Posterior cingulate gyrus (tissue), 11 donors: Measurements from ENCODE around the gene TOX2.

Source experiments
- DNase-seq, 10 donors: peaks; one replicate each; pipeline versions ENCODE4 v3.0.0 to v3.0.0-alpha.2; 2020 to 2021; ENCODE audit warnings: mixed read lengths in 3 of 10
- intact Hi-C: fragments of 100-400 bp; cut with DNase I; formaldehyde crosslinking; loops from one replicate; pipeline ENCODE4 v1.15.1; 2023

The TOX2 gene

DNA sequence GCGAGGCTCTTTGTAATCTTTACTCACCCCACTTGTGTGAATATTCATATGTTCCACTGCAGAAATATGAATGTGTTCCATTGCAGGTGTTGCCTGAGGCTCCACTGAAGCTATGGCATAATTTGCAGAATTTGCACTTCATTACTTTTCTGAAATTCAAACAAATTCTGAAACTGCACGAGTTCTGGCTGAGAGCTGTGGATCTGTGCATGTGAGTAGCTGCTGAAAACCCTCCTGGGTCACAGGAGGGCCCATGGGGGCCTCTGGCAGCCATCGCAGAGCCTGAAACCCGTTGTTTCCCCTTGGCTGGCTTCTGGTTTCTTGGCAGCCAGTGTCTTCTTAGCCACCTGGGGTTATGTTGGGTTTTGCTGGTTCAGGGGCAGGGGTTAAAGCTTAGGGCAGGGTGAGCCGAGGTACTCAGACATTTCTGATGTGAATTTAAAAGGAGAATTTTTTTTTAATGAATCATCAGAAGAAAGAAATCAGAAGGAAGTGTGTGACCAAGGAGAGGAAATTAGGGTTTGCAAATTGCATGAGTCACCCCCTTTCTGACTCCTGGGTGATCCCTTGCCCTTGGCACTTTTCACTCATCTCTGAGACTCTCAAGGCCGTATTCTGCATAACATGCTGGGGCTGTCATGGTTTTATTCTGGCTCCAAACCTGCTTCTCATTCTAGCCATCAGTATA, 40.6 kb downstream of the TOX2 start:
- intact Hi-C loops = no loop called here
- no peak for DNase-seq

DNA sequence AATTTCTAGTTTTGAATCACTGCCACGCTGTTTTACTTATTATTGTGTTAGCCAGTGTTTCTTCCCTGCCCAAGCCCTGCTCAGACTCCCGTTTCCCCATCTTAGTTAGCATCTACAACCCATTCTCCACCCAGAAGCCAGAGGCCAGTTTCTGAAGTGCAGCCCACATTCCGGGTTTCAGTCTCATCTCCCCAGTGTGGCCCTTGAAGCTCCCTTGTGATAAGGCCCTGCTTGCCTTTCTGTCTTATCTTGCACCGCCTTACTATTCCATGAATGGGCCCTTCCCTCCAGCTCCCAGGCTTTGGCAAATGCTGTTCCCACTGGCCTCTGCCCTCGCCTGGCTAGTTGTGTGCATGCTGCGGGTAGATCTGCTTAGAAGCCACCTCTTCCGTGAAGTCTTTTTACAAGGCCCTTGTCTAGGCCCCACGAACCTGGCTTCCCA, 41.1 kb downstream of the TOX2 start:
- intact Hi-C loops = no loop called here
- peak in 1 of 10 donors; percentile 64 for DNase-seq

DNA sequence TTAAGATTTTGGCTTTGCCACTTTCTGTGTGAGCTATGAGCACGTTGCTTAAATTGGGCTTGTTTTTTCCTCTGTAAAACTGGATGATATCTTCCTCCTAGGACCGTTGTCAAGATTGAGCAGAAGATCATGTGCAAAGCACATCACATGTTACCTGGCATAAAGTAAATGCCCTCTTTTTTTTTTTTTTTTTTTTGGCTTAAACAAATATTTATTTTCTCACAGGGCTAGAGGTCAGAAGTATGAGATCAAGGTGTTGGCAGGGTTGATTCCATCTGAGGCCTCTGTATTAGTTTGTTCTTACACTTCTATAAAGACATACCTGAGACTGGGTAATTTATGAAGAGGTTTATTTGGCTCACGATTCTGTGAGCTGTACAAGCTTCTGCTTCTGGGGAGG, 42.7 kb downstream of the TOX2 start:
- intact Hi-C loops = no loop called here
- no peak for DNase-seq

DNA sequence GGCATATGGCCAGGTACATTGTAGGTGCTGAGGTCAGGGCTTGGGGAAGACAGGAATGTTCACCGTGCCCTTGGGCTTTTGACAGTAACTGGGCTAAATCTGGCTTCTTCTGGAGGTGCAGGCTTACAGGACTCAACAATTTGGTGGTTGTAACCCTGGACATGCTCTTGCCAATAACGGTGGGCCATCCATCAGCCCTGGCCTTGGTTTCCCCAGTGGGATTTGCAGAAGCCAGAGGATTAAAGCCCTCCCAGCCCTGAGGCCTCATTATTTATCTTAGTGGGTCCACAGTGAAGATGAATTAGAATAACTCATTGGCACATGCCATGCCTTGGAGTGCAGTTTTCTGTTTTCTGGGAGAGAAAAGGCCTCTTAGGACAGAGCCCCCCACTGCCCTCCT, 44.0 kb downstream of the TOX2 start:
- intact Hi-C loops = no loop called here
- DNase-seq = no peak

DNA sequence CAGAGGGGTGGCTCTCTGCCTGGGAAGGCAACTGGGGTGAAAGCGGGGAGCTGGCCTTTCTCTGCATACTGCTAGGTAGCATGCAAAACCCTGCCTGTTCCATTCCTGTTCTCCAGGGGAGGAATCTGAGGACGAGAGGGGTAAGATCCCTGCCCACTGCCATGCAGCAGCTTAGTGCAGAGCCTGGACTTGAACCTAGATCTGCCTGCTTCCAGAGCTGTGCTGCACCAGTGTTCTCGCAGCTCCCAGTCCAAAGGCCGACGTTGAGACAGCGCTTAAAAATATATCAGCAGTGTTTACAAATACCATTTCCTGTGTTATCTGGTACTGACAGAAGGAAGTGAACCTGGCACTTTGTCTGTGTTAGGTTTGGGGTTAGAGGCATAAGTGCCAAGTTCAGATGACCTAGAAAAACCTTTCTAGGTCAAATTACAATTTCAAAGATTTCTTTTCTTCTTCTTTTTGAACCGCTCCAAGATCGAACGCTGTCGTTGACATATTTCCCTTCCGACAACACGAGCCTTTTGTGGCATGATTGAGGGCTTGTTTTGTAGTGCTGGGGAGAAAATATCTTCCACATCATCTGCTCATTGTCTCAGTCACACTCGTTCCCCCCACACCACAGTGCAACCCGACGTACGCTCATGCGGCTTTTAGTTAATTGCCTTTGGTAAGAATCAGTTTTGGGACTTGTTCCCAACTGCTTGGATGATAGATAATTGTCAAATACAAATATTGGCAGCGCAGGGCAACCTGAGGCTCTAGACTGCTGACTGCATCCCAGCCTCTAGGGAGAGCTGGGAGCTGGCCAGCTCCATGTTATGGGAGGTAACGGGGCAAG, 44.6 kb downstream of the TOX2 start:
- intact Hi-C loops = no loop called here
- DNase-seq = no peak

DNA sequence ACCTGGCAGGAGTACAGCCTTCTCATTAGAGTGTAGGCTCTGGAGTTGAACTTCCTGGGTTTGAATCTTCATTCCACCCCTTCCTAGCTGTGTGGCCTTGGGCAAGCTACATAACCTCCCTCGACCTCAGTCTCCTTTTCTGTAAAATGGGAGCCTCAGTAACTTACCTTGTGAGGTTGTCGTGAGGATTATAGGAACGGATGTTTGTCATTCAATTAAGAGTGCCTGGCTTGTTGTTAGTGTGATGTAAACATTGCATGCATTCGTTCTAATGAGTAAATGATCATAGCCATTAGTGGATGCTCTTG, 45.2 kb downstream of the TOX2 start:
- DNase-seq = no peak
- intact Hi-C loops = no loop called here

DNA sequence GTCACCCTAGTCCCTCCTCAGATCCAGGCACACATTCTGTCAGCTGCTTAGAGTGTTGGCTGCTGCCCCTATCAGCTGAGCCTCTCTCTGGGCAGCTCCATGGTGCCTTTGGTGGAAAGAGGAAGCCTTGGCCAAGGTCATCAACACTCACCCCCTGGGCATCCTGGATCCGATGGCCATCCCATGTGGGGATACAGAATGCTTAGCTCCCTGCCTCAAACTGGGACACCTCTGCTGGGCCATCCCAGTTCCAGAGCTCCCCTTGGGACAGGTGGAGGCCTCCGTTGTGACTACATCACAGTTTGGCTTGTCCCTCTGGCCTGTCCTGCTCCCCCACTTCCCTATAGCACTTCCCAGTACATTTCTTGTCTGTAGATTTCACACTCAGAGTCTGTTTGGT, 45.6 kb downstream of the TOX2 start:
- DNase-seq = peak in 1 of 10 donors; percentile 80
- intact Hi-C loops = no loop called here

DNA sequence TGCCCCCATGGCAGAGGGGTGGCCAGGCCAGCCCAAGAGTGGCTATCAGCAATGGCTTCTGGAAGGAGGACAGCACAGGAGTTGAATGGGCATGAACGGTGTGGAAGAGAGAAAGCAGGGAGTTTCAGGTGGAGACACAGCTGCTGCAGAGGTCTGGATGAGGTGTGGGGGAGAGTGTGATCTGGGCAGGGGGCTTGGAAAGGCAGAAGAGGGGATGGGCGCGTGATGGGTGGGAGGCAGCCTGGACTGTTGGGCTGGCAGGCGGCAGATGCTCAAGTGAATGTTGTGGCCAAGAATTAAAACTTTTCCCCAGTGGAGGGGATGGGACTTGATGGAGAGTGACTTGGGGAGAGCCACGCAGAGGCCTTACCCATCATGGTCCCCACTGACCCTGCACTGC, 46.5 kb downstream of the TOX2 start:
- no peak for DNase-seq
- intact Hi-C loops = no loop called here

DNA sequence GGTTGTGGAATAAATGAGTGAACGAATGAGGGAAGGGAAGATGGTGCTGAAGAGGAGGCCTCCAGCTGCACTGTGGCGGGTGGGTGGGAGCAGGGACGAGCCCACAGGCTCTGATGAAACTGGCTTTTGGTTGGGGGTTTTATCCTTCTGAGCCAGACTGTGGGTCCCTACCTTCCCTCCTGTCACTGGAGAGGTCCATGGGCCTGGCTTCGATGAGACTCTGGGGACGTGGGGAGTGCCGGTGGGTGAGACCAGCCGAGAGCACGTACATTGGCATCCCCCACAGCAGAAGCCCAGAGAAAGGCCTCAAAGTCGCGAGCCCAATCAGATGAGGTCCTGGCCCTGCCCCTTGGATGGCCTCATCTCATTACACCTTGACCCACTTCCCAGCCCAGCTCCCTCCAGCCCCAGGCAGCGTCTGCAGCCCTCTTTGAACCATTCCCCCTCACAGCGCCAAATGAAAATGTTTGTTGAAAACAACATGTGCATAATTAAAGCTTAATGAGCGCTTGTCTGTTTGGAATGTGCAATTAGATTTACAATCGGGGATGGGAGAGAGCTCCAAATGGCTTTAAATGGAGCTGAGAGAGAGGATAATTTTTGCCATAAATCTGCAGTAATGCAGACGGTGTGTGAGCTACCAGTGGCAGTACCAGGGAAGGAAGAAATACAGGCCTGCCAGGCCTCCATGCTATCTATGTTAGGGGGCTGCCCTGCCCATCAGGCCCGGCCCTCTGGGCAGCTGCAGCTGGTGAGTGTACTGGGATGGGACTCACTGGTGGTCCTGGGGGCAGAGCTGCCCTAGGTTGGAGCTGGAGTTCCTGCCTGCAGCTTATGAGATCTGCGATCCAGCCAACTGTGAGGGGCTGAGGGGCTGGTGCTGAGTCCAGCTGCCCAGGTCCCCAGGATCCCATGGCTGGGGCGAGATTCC, 47.2 kb downstream of the TOX2 start:
- intact Hi-C loops = no loop called here
- peak in 1 of 10 donors; percentile 83 for DNase-seq

DNA sequence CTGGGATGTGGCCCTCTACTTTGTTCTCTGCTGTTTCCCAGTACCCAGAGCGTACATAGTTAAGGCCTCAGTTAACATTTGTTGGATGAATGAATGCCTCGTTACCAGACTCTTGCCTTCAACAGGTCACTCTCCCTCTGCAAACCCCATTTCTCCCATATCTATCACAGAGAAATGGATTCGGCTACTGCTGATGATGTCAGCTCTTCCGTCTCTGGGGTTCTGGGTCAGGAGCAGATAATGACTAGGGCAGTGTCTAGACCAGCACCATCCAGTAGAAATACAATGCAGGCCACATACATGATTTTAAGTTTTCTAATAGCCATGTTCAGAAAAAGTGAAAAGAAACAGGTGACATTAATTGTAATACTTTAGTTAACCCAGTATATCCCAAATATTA, 47.9 kb downstream of the TOX2 start:
- intact Hi-C loops = no loop called here
- DNase-seq = no peak

DNA sequence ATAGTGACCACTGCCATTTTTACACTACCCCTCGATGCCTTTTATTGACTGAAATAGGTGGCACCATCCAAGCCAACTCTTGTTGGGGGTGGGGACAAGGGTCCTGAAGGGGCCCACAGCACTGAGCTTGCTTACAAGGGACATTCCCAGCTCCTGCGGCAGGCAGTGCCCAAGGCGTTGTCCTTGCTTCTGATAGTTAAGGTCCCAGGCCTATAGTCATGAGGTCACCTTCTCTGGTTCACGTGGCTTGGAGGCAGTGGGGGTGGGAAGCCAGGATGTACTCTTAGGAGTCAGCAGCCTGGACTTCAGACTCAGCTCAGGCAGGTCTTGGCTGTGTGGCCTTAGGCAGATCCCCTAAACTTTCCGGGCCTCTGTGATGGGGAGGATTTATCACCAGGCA, 48.6 kb downstream of the TOX2 start:
- intact Hi-C loops = no loop called here
- DNase-seq = no peak

DNA sequence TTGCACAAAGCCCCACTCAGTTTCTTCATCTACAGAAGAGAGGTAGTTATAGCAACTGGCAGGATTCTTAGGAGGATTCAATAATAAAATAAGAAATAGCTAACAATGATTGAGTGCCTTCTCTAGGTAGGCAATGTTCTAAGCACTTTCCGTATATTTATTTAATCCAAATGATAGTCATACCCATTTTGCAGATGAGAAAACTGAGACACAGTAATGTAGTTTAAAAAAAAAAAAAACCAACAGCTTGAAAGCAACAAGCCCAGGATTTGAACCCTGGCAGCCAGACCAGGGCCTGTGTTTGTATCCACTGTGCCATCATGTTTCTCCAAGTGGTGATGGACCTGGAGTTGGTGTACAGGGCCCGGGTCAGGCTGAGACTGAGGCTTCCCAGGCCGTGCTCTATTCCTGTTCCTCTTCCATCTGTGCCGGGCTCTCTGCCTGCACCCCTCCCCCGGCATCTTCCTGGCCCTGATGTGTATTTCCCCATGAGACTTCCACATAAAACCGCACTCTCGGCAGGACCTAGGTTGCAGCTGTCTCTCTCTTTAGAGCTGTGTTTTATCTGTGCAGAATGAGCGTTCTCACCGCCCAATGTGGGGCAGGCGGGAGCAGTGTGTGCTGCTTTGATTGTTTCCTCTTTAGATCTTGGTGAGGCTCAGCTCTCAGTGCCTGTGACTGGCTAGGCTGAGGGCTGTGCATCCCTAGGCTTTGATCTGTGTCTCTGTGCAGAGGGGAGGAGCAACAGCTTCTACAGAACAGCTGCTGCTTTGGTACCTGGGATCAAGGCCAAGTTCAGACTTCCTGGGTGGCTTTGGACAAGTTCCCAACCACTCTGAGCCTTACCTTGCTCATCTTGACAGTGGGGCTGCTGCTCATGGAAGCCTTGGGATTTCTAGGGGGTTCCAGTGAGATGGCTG, 49.5 kb downstream of the TOX2 start:
- peak in 1 of 10 donors; percentile 18 for DNase-seq
- intact Hi-C loops = no loop called here

DNA sequence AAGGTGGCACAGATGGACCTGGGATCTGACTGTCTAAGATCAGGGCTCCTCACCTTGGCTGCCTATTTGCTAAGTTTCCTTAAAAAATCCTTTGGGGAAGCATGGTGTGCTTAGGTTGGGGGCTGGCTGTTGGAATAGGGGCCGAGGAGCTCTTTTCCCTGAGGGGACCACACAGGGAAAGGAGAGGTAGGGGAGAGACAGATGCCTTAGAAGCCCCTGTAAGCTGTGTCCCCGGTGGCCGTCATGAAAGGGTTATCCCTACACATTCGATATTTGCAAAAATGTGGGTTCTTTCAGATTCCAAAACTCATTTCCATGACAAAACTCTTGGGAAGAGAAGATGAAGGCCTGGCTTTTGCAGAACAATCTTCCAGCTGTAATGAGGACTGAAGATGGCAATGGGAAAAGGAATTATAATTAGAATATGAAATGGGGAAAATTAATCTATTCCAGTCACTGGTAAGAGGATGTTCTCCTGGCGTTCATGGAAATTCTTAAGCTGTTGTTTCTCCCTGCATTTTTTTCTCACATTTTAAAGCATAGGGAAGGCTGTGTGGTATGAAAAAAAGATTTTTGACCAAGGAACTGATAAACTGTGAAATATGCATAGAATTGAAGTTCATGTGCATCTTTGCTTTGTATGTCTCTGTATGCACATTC, 53.8 kb downstream of the TOX2 start:
- DNase-seq = peak in 1 of 10 donors; percentile 22
- intact Hi-C loops = no loop called here

DNA sequence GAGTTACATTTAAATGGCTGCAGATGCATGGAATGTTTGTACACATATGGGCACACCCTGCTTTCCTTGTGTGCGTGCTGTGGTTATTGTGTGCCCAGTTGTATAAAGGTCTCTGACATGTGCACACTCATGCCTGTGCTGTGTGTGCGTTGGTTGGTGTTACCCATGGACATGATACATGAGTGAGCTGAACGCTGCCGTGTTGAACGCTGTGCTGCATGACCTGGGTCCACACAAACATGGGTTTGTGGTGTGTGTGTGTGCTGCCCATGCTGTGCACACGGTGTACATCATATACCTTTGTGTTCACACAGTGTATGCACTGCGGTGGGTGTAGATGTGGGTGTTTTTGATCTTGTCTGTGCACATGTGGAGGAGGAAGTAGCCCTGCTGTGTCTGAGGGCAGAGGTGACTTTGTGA, 54.4 kb downstream of the TOX2 start:
- DNase-seq = peak in 1 of 10 donors; percentile 20
- intact Hi-C loops = no loop called here

DNA sequence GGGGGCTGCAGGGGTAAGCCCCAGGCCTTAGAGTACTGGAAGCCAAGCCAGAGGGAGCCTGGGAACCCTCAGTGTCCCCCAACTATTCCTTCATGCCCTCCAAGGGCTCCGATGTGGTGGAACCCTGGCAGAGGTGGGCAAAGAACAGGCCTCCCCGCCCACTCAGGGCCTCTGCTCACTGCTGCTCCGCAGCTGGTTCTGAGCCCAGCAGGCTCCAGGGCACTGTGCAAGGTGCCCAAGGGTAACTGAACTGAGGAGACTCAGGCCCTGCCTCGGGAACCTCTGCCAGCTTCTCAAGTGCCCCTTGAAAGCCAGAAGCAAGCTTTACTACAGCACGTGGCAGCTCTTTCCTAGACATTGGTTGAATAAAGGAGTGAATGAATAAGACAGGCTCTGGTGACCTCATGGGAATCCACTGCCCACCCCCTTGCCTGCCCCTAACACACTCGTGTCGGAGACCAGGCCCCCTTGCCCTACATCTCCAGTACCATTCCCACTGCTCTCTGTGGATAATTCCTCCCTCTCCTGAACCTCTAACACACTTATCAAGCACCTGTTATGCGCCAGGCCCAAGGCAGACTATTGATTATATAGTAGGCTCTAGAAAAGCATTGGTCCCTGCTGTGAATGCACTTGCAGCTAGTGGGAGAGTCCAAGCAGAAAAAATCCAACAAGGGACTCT, 55.0 kb downstream of the TOX2 start:
- DNase-seq = peak in 1 of 10 donors; percentile 64
- intact Hi-C loops = no loop called here

DNA sequence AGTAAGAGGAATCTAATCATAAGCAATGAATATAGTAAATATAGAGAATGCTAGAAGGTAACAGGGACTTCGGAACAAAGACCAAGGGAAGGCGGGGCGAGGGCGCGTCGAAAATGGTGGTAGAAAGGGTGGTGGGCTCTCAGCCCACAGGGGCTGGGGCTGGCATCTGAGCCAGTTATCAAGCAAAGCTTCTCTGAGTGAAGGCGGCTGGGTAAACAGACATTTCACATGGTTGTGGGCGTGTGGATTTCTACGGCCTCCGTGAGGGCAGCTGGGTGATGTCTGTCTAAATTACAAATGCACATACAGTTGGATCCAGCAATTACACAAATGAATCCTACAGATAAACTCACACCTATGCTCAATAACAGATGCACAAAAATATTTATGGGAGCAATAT, 56.6 kb downstream of the TOX2 start:
- intact Hi-C loops = no loop called here
- peak in 1 of 10 donors; percentile 55 for DNase-seq

DNA sequence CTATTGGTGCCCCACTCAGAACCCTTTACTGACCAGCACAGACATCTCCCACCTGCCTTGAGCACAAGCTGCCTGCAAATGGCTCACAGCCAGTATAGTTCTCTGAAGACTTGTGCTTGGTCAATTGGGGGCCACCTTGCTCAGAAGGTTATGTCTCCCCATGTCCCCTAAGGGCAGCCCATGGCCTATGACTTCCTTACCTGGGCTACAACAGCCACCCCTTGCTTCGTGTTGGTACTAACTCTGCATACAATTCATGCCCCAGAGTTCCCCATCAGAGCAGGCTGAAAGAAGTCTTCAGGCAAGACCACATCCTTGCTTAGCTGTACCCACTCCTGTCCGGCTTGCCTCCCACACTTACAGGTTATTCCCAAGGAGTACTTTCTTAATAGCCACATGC, 57.4 kb downstream of the TOX2 start:
- intact Hi-C loops = no loop called here
- no peak for DNase-seq

DNA sequence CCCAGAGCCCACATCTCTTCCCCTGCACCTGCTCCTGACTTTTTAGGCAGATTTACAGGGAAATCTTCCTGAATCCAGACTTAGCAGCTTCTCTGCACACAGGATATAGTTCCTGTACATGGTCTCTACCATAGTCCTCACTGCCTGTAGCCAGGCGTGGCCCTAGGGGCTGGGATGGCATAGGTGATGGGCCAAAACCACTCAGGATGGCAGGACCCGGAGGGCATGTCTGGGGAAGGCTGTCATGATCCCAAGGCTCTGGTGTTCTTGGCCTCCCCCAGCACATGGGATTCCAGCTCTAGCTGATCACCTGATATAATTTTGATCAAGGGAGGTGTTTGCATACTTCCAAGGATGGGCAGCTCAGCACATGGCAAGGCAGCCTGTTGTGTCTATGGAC, 58.0 kb downstream of the TOX2 start:
- intact Hi-C loops = no loop called here
- DNase-seq = peak in 1 of 10 donors; percentile 63

DNA sequence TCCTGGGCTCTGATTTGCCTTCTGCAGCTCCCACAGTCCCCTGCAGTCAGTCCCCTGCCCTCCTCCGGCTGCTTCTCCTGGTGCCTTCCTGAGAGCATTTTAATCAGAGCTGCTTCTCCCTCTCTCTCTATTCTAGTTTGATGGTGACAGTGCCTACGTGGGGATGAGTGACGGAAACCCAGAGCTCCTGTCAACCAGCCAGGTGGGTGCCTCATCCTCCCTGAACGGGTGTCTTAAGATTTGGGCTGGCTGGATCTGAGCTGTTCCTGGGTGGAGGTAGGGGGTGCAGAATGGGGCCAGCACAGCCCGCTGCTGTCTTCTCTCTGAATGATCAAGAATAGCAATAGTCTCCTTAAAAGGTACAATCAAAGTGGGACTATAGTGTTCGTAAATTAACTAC, 58.6 kb downstream of the TOX2 start:
- peak in 1 of 10 donors; percentile 47 for DNase-seq
- intact Hi-C loops = no loop called here
